Measurements from ENCODE around the gene PPT2.
"Not testable (repeated sequence)": the region's sequence is repeated elsewhere in the genome, so short reads cannot be mapped to it uniquely, and the experiment has no call there.

Gene PPT2

GRCh38 chr6:32189742-32190053, 35.8 kb downstream of the PPT2 start:
- DNase-seq (ENCODE audit: low read depth): no peak

- peak; percentile 76 for DNase-seq (ENCODE audit: low read depth)
Measured at GRCh38 chr6:32190054-32190851, 36.3 kb downstream of the PPT2 start, which contains the start of gene PBX2. Gene PBX2, minus strand, starts transcription at chr6:32190202. Its CDS starts 287 bp downstream, at chr6:32189915.

GRCh38 chr6:32190911-32191677, 37.2 kb downstream of the PPT2 start:
- no peak for DNase-seq (ENCODE audit: low read depth)

GRCh38 chr6:32191696-32192607, 38.0 kb downstream of the PPT2 start:
- DNase-seq (ENCODE audit: low read depth): no peak

GRCh38 chr6:32192608-32193039, 38.7 kb downstream of the PPT2 start, which contains the start of gene GPSM3:
Gene GPSM3, minus strand, starts transcription at chr6:32192643. Its CDS starts 130 bp downstream, at chr6:32192513.
- no peak for DNase-seq (ENCODE audit: low read depth)

- not testable (repeated sequence) for DNase-seq (ENCODE audit: low read depth)
Measured at GRCh38 chr6:32193096-32193495, 39.2 kb downstream of the PPT2 start.

GRCh38 chr6:32194388-32194787, 40.4 kb downstream of the PPT2 start:
- no peak for DNase-seq (ENCODE audit: low read depth)

GRCh38 chr6:32194825-32195651, 41.1 kb downstream of the PPT2 start:
- no peak for DNase-seq (ENCODE audit: low read depth)

- peak; percentile 100 for DNase-seq (ENCODE audit: low read depth)
Measured at GRCh38 chr6:32195652-32195901, 41.6 kb downstream of the PPT2 start.

GRCh38 chr6:32195902-32196681, 42.2 kb downstream of the PPT2 start:
- DNase-seq (ENCODE audit: low read depth): peak; percentile 37

GRCh38 chr6:32196682-32197616, 43.0 kb downstream of the PPT2 start:
- DNase-seq (ENCODE audit: low read depth): no peak

- no peak for DNase-seq (ENCODE audit: low read depth)
Measured at GRCh38 chr6:32198345-32198696, 44.4 kb downstream of the PPT2 start.

- no peak for DNase-seq (ENCODE audit: low read depth)
Measured at GRCh38 chr6:32198866-32199265, 44.9 kb downstream of the PPT2 start.

GRCh38 chr6:32200711-32201475, 47.0 kb downstream of the PPT2 start:
- DNase-seq (ENCODE audit: low read depth): no peak

- no peak for DNase-seq (ENCODE audit: low read depth)
Measured at GRCh38 chr6:32202186-32202585, 48.2 kb downstream of the PPT2 start.

- DNase-seq (ENCODE audit: low read depth): no peak
Measured at GRCh38 chr6:32203426-32204267, 49.7 kb downstream of the PPT2 start.

- DNase-seq (ENCODE audit: low read depth): no peak
Measured at GRCh38 chr6:32204268-32204715, 50.4 kb downstream of the PPT2 start.

- DNase-seq (ENCODE audit: low read depth): no peak
Measured at GRCh38 chr6:32208996-32209395, 55.1 kb downstream of the PPT2 start.

All from stimulated activated CD8-positive, alpha-beta memory T cell treated with anti-CD3 and anti-CD28 coated beads, Interleukin-12 subunit alpha, Interleukin-12 subunit beta, amount 100 ng/mL, for 1 hour (primary cell).